Fibroblast of pulmonary artery (primary cell): Measurements from ENCODE around the gene DRC1.

ENCODE experiments used
- DNase-seq: peaks from one replicate; pipeline ENCODE4 v3.0.0-alpha.2; 2010; ENCODE audit warnings: low read depth
- H3K4me3 ChIP-seq: replicated peaks from 2 replicates; pipeline ENCODE4 v1.5.1; 2011; ENCODE audit warnings: low read depth, mild to moderate bottlenecking, control low read depth, low read length, moderate library complexity
- CTCF ChIP-seq: IDR thresholded peaks from 2 replicates; pipeline ENCODE4 v1.5.1; 2011; ENCODE audit warnings: mild to moderate bottlenecking, control low read depth, low read length, inconsistent platforms; ENCODE audit errors: missing control alignments

The DRC1 gene

GRCh38 chr2:26472821-26473655, 71.3 kb downstream of the DRC1 start:
- no peak for TF ChIP-seq CTCF
- no peak overlapping the region for H3K4me3 ChIP-seq
- no peak for DNase-seq

GRCh38 chr2:26473796-26474195, 72.1 kb downstream of the DRC1 start:
- no peak for DNase-seq
- no peak for TF ChIP-seq CTCF
- H3K4me3 ChIP-seq = no peak overlapping the region

- DNase-seq = no peak
- no peak for TF ChIP-seq CTCF
- H3K4me3 ChIP-seq = no peak overlapping the region
These were observed 72.6 kb downstream of the DRC1 start for GRCh38 chr2:26474261-26474785.

GRCh38 chr2:26475037-26475436, 73.3 kb downstream of the DRC1 start:
- H3K4me3 ChIP-seq = no peak overlapping the region
- no peak for DNase-seq
- TF ChIP-seq CTCF = no peak

GRCh38 chr2:26475832-26476501, 74.2 kb downstream of the DRC1 start:
- TF ChIP-seq CTCF = no peak
- H3K4me3 ChIP-seq = no peak overlapping the region
- no peak for DNase-seq

- DNase-seq = no peak
- TF ChIP-seq CTCF = no peak
- H3K4me3 ChIP-seq = no peak overlapping the region
These were observed 75.6 kb downstream of the DRC1 start for GRCh38 chr2:26477126-26477910.
